ENCODE results near the gene SRSF10. TPM values are rescaled to one million over a fixed set of nuclear protein-coding genes. Genes with fewer than 3 reads are reported as not detected.

SRSF10 gene
- total RNA-seq, 1 experiment from 2014 or later, result 90.5 TPM

DNA sequence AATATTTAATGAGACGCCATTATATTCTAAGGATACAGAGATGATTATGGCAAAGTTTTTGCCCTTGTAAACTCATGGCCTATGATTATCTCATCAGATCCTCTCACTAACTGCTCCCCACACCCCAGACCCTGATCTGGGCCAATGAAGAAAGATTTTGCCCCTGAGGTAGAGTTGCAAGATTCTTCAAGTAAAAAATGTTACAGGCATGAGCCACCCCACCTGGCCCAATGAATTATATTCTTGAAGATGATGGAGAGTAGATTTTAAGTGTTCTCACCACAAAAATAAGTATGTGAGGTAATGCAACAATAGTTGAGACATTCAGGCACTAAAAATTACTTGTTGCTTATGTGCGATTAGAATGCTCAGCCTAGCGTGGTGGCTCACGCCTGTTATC is 65.2 kb downstream of the SRSF10 start:
- no peak for DNase-seq (ENCODE audit: extremely low read depth, low read depth)

Small RNA genes lying within 50 kb of the gene (small RNA-seq; reads per million reads assigned to genes)
- 0 reads per million in 2 experiments for gene MIR378F

Other genes starting within 250 kb of the SRSF10 start
- gene ELOA, start 236.9 kb downstream of the SRSF10 start, total RNA-seq (2014; rRNA removed; shearing (Covaris generic)), result 29.5 and 31.1 TPM in 2 replicates
- 40.1 TPM in 2 replicates for gene PITHD1, start 201.9 kb downstream of the SRSF10 start, total RNA-seq (2014; rRNA removed; shearing (Covaris generic))
- 50.8 and 54.3 TPM in 2 replicates for gene LYPLA2, start 189.2 kb downstream of the SRSF10 start, total RNA-seq (2014; rRNA removed; shearing (Covaris generic))
- 36.2 and 37.2 TPM in 2 replicates for gene GALE, start 179.6 kb downstream of the SRSF10 start, total RNA-seq (2014; rRNA removed; shearing (Covaris generic))
- gene HMGCL, start 154.9 kb downstream of the SRSF10 start, total RNA-seq (2014; rRNA removed; shearing (Covaris generic)), result 29.1 and 30.0 TPM in 2 replicates
- gene FUCA1, start 112.0 kb downstream of the SRSF10 start, total RNA-seq (2014; rRNA removed; shearing (Covaris generic)), result 16.6 and 17.1 TPM in 2 replicates
- not detected in 2 replicates for gene CNR2, start 67.0 kb downstream of the SRSF10 start, total RNA-seq (2014; rRNA removed; shearing (Covaris generic))
- gene PNRC2, start 20.5 kb downstream of the SRSF10 start, total RNA-seq (2014; rRNA removed; shearing (Covaris generic)), result 74.6 and 84.0 TPM in 2 replicates
- gene MYOM3, start 131.8 kb upstream of the SRSF10 start, total RNA-seq (2014; rRNA removed; shearing (Covaris generic)), result 3.1 and 3.4 TPM in 2 replicates
- gene IL22RA1, start 162.8 kb upstream of the SRSF10 start, total RNA-seq (2014; rRNA removed; shearing (Covaris generic)), result 1.6 and 1.9 TPM in 2 replicates
- 2.6 and 3.2 TPM in 2 replicates for gene IFNLR1, start 207.0 kb upstream of the SRSF10 start, total RNA-seq (2014; rRNA removed; shearing (Covaris generic))